OCI-LY1 (cell line): ENCODE results near the gene EPAS1.

Experiments
- H2AFZ ChIP-seq: fragments of 200-600 bp; sonication (generic), shearing (Covaris generic); 2 replicates; pipeline ENCODE4 v1.6.0; 2014; ENCODE audit warnings: antibody characterized with exemption, mild to moderate bottlenecking, low read length
- H3F3A ChIP-seq: fragments of 200-600 bp; sonication (generic), shearing (Covaris generic); 2 replicates; pipeline ENCODE4 v1.6.0; 2014; ENCODE audit warnings: mild to moderate bottlenecking, antibody characterized with exemption, low read length, moderate library complexity; ENCODE audit not compliant: insufficient read depth
- H3K27ac ChIP-seq: fragments of 200-600 bp; sonication (generic); 2 replicates; pipeline ENCODE4 v1.5.1; 2014; ENCODE audit warnings: low read length, mixed run types, mild to moderate bottlenecking, low read depth; ENCODE audit not compliant: poor library complexity, severe bottlenecking
- H3K27me3 ChIP-seq: fragments of 200-600 bp; sonication (generic); 2 replicates; pipeline ENCODE4 v1.6.0; 2014; ENCODE audit warnings: antibody characterized with exemption, mild to moderate bottlenecking, low read length, moderate library complexity; ENCODE audit not compliant: insufficient read depth
- H3K36me3 ChIP-seq: fragments of 200-600 bp; sonication (generic); 2 replicates; pipeline ENCODE4 v1.6.1; 2014; ENCODE audit warnings: mild to moderate bottlenecking, antibody characterized with exemption, low read length, moderate library complexity, mixed read lengths; ENCODE audit not compliant: insufficient read depth
- H3K4me1 ChIP-seq: fragments of 200-600 bp; sonication (generic); 2 replicates; pipeline ENCODE4 v1.5.1; 2014; ENCODE audit warnings: mild to moderate bottlenecking, low read length, moderate library complexity; ENCODE audit not compliant: insufficient read depth, severe bottlenecking
- H3K4me2 ChIP-seq: fragments of 200-600 bp; sonication (generic), shearing (Covaris generic); 2 replicates; pipeline ENCODE4 v1.6.1; 2014; ENCODE audit warnings: low read length
- H3K4me3 ChIP-seq: fragments of 200-600 bp; sonication (generic); 2 replicates; pipeline ENCODE4 v1.5.1; 2014; ENCODE audit warnings: low read length, low read depth, mild to moderate bottlenecking, mixed read lengths; ENCODE audit not compliant: poor library complexity, severe bottlenecking
- H3K79me2 ChIP-seq: fragments of 200-600 bp; shearing (Covaris generic); 2 replicates; pipeline ENCODE4 v1.6.1; 2016; ENCODE audit warnings: mixed run types, low read length, mixed read lengths; ENCODE audit not compliant: insufficient read depth
- H3K9ac ChIP-seq: fragments of 200-600 bp; sonication (generic), shearing (Covaris generic); 2 replicates; pipeline ENCODE4 v1.6.1; 2014; ENCODE audit warnings: mild to moderate bottlenecking, low read length, mixed read lengths
- H3K9me2 ChIP-seq: fragments of 200-600 bp; sonication (generic), shearing (Covaris generic); 2 replicates; pipeline ENCODE4 v1.6.1; 2014; ENCODE audit warnings: low read depth, mild to moderate bottlenecking, low read length, mixed read lengths
- H3K9me3 ChIP-seq: fragments of 200-600 bp; shearing (Covaris generic); 2 replicates; pipeline ENCODE4 v1.6.1; 2014; ENCODE audit warnings: low read length, mixed read lengths
- H4K20me1 ChIP-seq: fragments of 200-600 bp; sonication (generic), shearing (Covaris generic); 2 replicates; pipeline ENCODE4 v1.6.0; 2016; ENCODE audit warnings: mild to moderate bottlenecking, low read length; ENCODE audit not compliant: insufficient read depth
- CTCF ChIP-seq: fragments of 200-600 bp; sonication (generic), shearing (Covaris generic); IDR thresholded peaks from 2 replicates; pipeline ENCODE4 v1.5.1; 2017; ENCODE audit warnings: mild to moderate bottlenecking, antibody characterized with exemption, low read length, moderate library complexity, mixed read lengths
- EZH2 ChIP-seq: fragments of 200-600 bp; sonication (generic), shearing (Covaris generic); IDR thresholded peaks from 2 replicates; pipeline ENCODE4 v1.8.0; 2017; ENCODE audit warnings: borderline replicate concordance, mixed run types, mild to moderate bottlenecking, antibody characterized with exemption, low read length, moderate library complexity, mixed read lengths

EPAS1 gene

DNA sequence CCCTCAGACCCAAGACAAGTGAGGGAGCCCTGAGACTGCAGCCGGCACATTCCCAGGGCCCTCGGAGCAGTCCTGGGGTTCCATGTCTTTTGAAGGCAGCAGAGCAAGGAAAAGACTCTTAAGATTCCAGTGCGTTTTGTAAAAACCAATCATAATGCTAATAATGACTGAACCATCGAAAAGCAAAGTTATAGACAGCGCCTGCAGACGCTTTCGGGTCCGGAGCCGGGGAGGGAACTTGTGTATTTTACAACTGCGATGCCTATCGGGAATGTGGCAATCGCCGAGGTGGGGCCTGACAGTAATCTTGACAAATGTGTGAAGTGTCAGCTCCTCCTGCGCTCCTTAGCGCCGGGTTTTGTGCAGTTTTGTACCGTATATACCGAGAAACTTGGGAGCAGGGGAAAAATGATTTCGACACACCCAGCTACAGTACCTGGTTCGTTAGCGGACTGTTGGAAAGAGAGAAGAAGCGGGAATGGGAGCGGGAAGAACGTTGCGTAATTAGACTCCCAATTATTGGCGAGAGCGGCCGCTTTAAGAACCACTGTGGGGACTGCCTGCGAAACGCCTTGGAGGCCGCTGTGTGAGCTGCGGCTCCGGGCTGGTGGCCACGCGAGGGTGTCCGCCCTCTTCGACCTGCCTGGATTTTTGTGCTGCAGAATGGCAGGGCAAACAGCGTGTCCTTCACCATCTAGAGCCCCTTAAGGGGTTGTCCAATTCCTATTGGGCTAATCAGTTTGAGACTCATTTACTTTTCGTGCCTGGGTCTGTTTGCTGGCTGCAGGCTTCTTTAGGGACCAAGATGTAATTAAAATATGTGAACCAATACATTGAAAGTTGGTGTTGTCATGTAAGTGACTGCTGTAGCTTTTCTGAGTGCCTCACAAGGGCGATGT, 2.4 kb downstream of the EPAS1 start:
- H3K36me3 ChIP-seq, result no peaks in the 10 kb centered on the region
- H3K9me3 ChIP-seq, result no peaks in the 10 kb centered on the region
- H3K4me3 ChIP-seq, result no peak overlapping the region
- H3F3A ChIP-seq, result no peaks in the 10 kb centered on the region
- H3K9ac ChIP-seq, result no peak overlapping the region
- H3K9me2 ChIP-seq, result no peaks in the 10 kb centered on the region
- no peak overlapping the region for H3K27ac ChIP-seq
- H3K4me1 ChIP-seq, result peaks cover 5% of the 10 kb centered on the region
- no peak overlapping the region for H2AFZ ChIP-seq
- no peak for TF ChIP-seq CTCF
- no peak for TF ChIP-seq EZH2
- H4K20me1 ChIP-seq, result no peaks in the 10 kb centered on the region
- peaks cover 4% of the 10 kb centered on the region; the same call in 1 of the 2 replicates for H3K27me3 ChIP-seq
- no peak overlapping the region for H3K4me2 ChIP-seq
- no peaks in the 10 kb centered on the region for H3K79me2 ChIP-seq

- no peak overlapping the region for H3K9ac ChIP-seq
- no peaks in the 10 kb centered on the region for H4K20me1 ChIP-seq
- peaks cover 4% of the 10 kb centered on the region; the same call in 1 of the 2 replicates for H3K27me3 ChIP-seq
- H3K36me3 ChIP-seq, result no peaks in the 10 kb centered on the region
- no peaks in the 10 kb centered on the region for H3K9me3 ChIP-seq
- no peak for TF ChIP-seq EZH2
- TF ChIP-seq CTCF, result no peak
- no peaks in the 10 kb centered on the region for H3F3A ChIP-seq
- H2AFZ ChIP-seq, result no peak overlapping the region
- H3K4me3 ChIP-seq, result no peak overlapping the region
- H3K4me2 ChIP-seq, result no peak overlapping the region
- H3K79me2 ChIP-seq, result no peaks in the 10 kb centered on the region
- H3K4me1 ChIP-seq, result peaks cover 5% of the 10 kb centered on the region
- H3K9me2 ChIP-seq, result no peaks in the 10 kb centered on the region
- no peak overlapping the region for H3K27ac ChIP-seq
These were observed 3.2 kb downstream of the EPAS1 start for GRCh38 chr2:46300406-46300832.

- TF ChIP-seq CTCF, result no peak
- TF ChIP-seq EZH2, result no peak
- no peaks in the 10 kb centered on the region for H3K4me1 ChIP-seq
- H3K27me3 ChIP-seq, result no peaks in the 10 kb centered on the region
- H3K27ac ChIP-seq, result no peak overlapping the region
- H3K9me3 ChIP-seq, result no peaks in the 10 kb centered on the region
- H4K20me1 ChIP-seq, result no peaks in the 10 kb centered on the region
- no peak overlapping the region for H3K4me3 ChIP-seq
- H3F3A ChIP-seq, result no peaks in the 10 kb centered on the region
- no peaks in the 10 kb centered on the region for H3K79me2 ChIP-seq
- H3K36me3 ChIP-seq, result no peaks in the 10 kb centered on the region
- H3K9me2 ChIP-seq, result no peaks in the 10 kb centered on the region
- no peak overlapping the region for H3K9ac ChIP-seq
- no peak overlapping the region for H2AFZ ChIP-seq
- no peak overlapping the region for H3K4me2 ChIP-seq
These were observed 4.9 kb downstream of the EPAS1 start for GRCh38 chr2:46302005-46302695.
